GM03348 (cell line): ENCODE results near the gene ERC2.
"Not testable (repeated sequence)": the region's sequence is repeated elsewhere in the genome, so short reads cannot be mapped to it uniquely, and the experiment has no call there.

Source experiments
- DNase-seq: peaks from one replicate; pipeline ENCODE4 v3.0.0; 2012; ENCODE audit warnings: low spot score

ERC2 gene

DNA sequence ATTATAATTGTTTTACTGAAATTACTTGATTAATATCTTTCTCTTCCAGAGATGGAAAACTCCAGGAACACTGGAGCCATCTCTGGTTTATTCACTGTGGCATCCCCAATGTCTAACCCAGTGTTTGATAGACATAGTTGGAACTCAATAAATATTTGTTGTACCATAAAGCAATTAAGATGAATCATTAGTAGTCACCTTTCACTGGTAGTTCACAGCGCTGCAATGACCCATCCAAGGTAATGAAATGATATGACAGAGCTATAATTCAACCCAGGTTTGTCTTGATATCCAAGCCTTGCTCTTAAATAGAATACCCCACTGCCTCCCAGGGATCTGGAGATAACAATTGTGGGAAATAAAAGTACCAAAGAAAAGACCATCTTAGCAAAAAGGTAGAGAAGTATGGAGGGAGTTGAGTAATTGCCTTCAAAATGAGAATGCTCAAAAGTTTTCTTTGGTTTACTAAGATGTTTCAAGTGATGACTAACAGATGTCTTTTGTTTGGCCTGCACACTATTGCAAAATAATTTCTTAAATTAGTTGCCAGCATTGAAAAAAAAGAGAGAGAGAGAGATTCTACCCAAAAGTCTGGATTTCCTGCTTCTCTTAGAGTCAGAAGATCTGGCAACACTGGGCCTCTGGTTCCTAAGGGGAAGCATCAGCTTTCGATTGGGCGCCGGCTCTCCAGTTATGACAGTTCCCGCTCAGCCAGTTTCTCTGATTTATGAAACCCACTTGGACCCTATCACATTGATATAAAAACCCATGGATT lies 348.5 kb downstream of the ERC2 start:
- peak; percentile 69 for DNase-seq

DNA sequence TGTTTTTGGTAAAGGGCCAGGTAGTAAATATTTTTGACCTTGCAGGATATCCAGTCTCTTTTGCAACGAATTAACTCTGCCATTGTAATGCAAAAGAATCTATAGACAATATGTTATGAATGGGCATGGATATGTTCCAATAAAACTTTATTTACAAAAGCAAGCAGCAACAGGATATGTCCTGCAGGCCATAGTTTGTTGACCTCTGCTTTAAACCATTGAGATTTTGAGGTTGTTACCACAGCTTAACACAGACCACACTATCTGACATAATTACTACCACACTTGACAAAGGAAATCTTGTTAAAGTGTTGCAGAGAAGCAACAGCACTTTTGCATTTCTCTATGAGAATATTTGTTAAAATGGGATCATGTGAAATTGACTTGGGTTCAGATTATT lies 349.3 kb downstream of the ERC2 start:
- no peak for DNase-seq

- DNase-seq: no peak
These were observed 352.6 kb downstream of the ERC2 start for GRCh38 chr3:56115698-56116097.

DNA sequence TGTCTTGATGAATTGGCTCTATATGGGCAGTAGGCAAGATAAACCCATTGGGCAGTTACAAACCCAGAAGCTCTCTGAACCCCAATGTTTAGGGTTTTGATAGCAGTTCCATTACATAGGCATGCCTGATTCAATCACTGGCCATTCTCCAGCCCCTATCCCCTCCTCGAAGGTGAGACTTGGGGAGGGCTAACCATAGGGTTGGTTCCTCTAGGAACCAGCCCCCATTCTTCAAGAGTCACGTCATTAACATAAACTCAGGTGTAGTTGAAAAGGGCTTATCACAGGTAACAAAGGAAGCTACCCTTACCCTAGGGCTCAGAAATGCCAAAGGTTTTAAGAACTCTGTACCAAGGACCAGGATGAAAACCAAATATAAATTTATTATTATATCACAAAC lies 353.1 kb downstream of the ERC2 start:
- no peak for DNase-seq

- no peak for DNase-seq
These were observed 354.4 kb downstream of the ERC2 start for GRCh38 chr3:56113908-56114307.

- no peak for DNase-seq
These were observed 355.0 kb downstream of the ERC2 start for GRCh38 chr3:56113231-56113630.

- no peak for DNase-seq
These were observed 356.5 kb downstream of the ERC2 start for GRCh38 chr3:56111606-56112304.

- DNase-seq: no peak
These were observed 357.4 kb downstream of the ERC2 start for GRCh38 chr3:56110886-56111285.

- no peak for DNase-seq
These were observed 361.1 kb downstream of the ERC2 start for GRCh38 chr3:56107157-56107556.

- no peak for DNase-seq
These were observed 366.2 kb downstream of the ERC2 start for GRCh38 chr3:56102032-56102431.

DNA sequence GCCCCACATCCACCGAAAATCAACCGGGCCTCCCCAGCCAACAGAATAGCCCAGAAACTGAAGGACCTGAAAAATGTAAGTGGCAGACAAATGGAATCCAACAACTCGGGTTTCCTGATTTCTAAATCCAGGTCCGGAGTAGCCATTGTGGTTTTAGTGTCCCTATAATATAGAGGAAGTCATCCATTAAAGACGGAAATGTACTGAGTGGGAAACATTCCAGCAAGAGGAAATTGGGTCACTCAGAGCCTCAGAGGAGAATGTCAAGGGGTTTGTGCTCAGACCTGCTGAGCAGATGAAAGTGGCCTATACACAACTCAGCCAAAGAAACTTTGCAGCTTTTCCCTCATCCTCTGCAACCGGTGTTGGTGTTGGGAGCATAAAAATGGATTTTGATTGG lies 366.7 kb downstream of the ERC2 start:
- no peak for DNase-seq

DNA sequence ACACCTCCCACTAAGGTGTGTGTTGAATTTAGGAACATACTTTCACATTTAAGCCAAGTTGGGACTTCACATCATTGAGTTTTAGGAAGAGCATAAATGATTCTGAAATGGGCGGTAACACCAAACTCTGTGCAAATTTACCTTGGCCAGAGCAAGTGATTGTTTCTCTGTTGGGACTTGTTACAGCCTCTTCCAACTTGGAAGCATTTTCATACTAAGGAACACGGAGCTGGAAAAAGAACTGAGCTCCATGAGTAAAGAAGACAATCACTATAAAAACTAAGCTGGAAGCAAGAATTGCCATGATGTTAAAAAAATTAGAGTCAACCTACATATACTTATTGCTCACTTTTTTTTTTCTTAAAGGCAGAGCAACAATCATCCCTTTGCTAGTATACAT lies 371.3 kb downstream of the ERC2 start:
- DNase-seq: no peak

- DNase-seq: no peak
These were observed 374.1 kb downstream of the ERC2 start for GRCh38 chr3:56094170-56094569.

- DNase-seq: no peak
These were observed 378.5 kb downstream of the ERC2 start for GRCh38 chr3:56089739-56090138.

DNA sequence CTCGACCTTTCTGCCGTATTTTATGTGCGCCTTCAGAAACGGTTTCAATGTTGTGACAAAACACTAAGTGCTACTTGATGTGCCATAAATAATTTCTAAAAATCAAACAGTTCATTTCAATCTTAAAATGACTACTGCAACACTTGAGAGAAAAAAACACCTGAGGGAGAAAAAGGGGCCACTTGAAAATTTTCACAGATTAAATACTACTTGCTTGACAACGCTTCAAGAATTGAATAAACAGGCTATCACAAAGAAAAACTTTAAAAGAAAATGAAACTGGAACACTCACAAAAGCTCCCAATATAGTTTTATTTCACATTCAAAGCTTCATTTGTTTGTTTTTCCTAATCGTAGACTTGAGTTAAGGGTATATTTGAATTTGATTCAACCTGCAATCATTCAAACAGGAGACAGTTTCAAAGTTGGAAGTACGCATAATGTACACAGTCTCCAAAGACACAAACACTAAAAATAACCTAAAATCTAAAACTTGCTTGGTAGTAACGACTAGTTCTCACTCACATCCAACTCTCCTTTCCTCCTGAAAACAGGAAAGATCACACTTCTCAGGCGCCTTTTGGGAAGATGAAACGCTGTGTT lies 380.7 kb downstream of the ERC2 start:
- DNase-seq: no peak

DNA sequence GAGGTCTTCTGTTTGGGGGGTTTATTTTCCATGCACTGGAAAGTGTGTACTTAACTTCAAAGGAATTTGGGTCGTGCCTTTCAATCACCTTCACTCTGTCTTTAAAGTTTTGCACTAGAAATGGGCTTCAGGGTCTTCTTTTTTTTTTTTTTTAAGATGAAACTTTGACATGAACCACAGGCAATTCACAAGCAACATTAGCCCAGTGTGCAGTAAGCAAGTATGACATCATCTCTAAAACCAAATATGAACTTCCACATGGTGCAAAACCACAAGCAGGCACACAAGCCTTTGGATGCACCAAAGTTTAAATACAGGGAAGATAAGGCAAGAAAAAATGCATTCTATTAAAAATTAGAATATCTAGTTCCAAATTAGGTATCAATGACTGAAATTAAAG lies 381.9 kb downstream of the ERC2 start:
- peak; percentile 9 for DNase-seq

DNA sequence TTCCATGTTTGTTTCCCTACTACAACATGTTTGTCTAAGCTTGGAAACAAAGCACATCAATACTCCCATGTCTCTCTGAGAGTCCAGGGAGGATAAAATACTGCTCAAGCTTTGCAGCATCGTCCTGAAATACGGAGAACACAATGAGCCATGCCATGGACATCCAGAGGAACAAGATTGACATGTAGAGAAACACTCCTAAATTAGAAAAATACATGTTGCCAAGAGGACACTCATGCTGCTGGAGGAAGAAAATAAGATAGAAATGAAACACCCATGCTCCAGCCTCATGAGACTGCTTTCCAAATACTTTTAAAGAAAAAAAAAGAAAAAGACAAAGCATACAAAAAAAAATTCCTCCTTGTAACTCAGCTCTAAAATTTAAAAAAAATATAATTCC lies 387.0 kb downstream of the ERC2 start:
- no peak for DNase-seq

GRCh38 chr3:56076746-56077145 lies 391.5 kb downstream of the ERC2 start:
- no peak for DNase-seq

DNA sequence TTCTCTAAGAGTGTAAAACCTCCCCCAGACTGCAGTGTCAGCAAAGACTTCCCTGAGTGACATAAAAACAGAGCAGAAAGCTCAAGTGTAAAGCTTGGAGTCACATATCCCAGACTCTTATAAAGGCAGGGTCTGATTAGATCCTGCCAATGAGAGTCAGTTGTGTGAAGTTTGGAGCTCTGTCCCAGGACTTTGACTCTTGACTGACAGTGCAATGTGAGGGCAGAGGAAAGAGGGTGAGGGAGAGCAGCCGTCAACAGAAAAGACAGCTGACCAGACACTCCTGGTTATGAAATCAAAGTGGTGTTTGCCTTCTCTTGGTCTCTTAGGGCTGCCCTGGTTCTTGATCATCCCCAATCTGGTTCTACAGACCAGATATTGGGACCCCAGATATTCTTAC lies 393.2 kb downstream of the ERC2 start:
- no peak for DNase-seq

DNA sequence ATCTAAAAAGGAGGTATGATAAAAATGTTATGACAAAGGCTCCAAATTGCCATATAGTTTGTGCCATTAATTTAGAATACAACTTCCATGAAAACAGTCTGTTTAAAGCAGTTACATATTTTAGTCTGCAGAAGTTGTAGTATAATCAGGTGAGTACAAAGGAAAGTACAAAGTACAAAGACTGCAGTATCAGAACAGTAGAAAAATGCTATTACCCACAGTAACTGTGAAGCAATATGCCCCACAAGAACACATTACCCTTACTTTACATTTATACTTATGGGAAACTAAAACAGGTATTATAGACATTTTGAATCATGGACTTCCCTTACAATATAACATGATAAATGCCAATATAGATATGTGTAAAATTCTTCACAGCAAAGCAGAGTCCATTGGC lies 398.5 kb downstream of the ERC2 start:
- DNase-seq: no peak

- not testable (repeated sequence) for DNase-seq
These were observed 401.9 kb downstream of the ERC2 start for GRCh38 chr3:56066405-56066804.

GRCh38 chr3:56064684-56065083 lies 403.6 kb downstream of the ERC2 start:
- no peak for DNase-seq

- DNase-seq: no peak
These were observed 407.0 kb downstream of the ERC2 start for GRCh38 chr3:56061279-56061626.
